CD14-positive monocyte (primary cell): ENCODE results near the gene UGT8. TPM values are rescaled to one million over a fixed set of nuclear protein-coding genes. Genes with fewer than 3 reads are reported as not detected.

Experiments
- DNase-seq, 3 donors: peaks; one replicate each; pipeline ENCODE4 v3.0.0-alpha.2; 2011 to 2022
- H2AFZ ChIP-seq: 2 replicates; pipeline ENCODE4 v1.6.0; 2012; ENCODE audit warnings: mild to moderate bottlenecking, low read depth, low read length, inconsistent platforms; ENCODE audit not compliant: insufficient read depth, poor library complexity, severe bottlenecking
- H3K27ac ChIP-seq, 2 donors: 1 replicate in 1 of 2; 2 replicates in 1 of 2; pipeline ENCODE4 v1.5.1; 2012 to 2013; ENCODE audit warnings: low read length in 2 of 2, control low read depth in 1 of 2, inconsistent platforms in 1 of 2, low read depth in 1 of 2, mild to moderate bottlenecking in 1 of 2
- H3K27me3 ChIP-seq, 2 donors: one replicate each; pipeline versions ENCODE4 v1.6.0 to v1.6.1; 2011 to 2013; ENCODE audit warnings: low read length in 2 of 2; ENCODE audit not compliant: control insufficient read depth in 2 of 2, insufficient read depth in 2 of 2
- H3K36me3 ChIP-seq, 2 donors: replicated peaks in 1 of 2; 1 replicate in 1 of 2; 2 replicates in 1 of 2; pipeline versions ENCODE4 v1.5.1 to v1.6.1; 2012 to 2013; ENCODE audit warnings: low read length in 2 of 2, control low read depth in 1 of 2, inconsistent platforms in 1 of 2, mild to moderate bottlenecking in 1 of 2; ENCODE audit not compliant: insufficient read depth in 2 of 2, control insufficient read depth in 1 of 2
- H3K4me1 ChIP-seq, 2 donors: 1 replicate in 1 of 2; 2 replicates in 1 of 2; pipeline versions ENCODE4 v1.5.1 to v1.6.1; 2012 to 2013; ENCODE audit warnings: low read length in 2 of 2, control low read depth in 1 of 2, inconsistent platforms in 1 of 2, mild to moderate bottlenecking in 1 of 2, moderate library complexity in 1 of 2; ENCODE audit not compliant: insufficient read depth in 2 of 2, control insufficient read depth in 1 of 2
- H3K4me2 ChIP-seq: replicated peaks from 2 replicates; pipeline ENCODE3; 2012; ENCODE audit warnings: low read length, moderate library complexity, mild to moderate bottlenecking; ENCODE audit not compliant: poor library complexity, severe bottlenecking; ENCODE audit errors: extremely low read depth
- H3K4me3 ChIP-seq, 3 experiments: fragments of 200-600 bp in 1 of 3; sonication (generic) in 1 of 3; replicated peaks in 1 of 3; 1 replicate in 2 of 3; 2 replicates in 1 of 3; pipeline ENCODE4 v1.5.1; 2011 to 2013; ENCODE audit warnings: low read length in 3 of 3, mild to moderate bottlenecking in 3 of 3, control low read depth in 2 of 3, low read depth in 2 of 3, inconsistent platforms in 1 of 3, moderate library complexity in 1 of 3
- H3K79me2 ChIP-seq: 2 replicates; pipeline ENCODE4 v1.6.0; 2012; ENCODE audit warnings: mild to moderate bottlenecking, control low read depth, inconsistent platforms, low read length, moderate library complexity; ENCODE audit not compliant: insufficient read depth
- H3K9ac ChIP-seq: 2 replicates; pipeline ENCODE4 v1.6.0; 2017; ENCODE audit warnings: low read length, mild to moderate bottlenecking; ENCODE audit not compliant: insufficient read depth, poor library complexity, severe bottlenecking
- H3K9me3 ChIP-seq, 2 donors: replicated peaks in 1 of 2; 1 replicate in 1 of 2; 2 replicates in 1 of 2; pipeline versions ENCODE4 v1.5.1 to v1.6.1; 2012 to 2013; ENCODE audit warnings: low read length in 2 of 2, control low read depth in 1 of 2; ENCODE audit not compliant: control insufficient read depth in 1 of 2, insufficient read depth in 1 of 2
- H4K20me1 ChIP-seq: 2 replicates; pipeline ENCODE4 v1.6.0; 2012; ENCODE audit warnings: mild to moderate bottlenecking, low read length, control low read depth, moderate library complexity; ENCODE audit not compliant: insufficient read depth
- H3K27ac Mint-ChIP-seq, 7 donors: one replicate each; pipeline ENCODE4 v1.8.0; 2020; ENCODE audit warnings: mild to moderate bottlenecking in 7 of 7, mixed read lengths in 7 of 7, moderate library complexity in 6 of 7, inconsistent platforms in 2 of 7
- H3K27me3 Mint-ChIP-seq, 3 donors: one replicate each; pipeline ENCODE4 v1.8.0; 2021 to 2022; ENCODE audit warnings: low read depth in 3 of 3, mild to moderate bottlenecking in 3 of 3, mixed read lengths in 3 of 3, moderate library complexity in 3 of 3, inconsistent platforms in 1 of 3
- H3K36me3 Mint-ChIP-seq, 2 donors: one replicate each; pipeline ENCODE4 v1.8.0; 2020; ENCODE audit warnings: mixed read lengths in 2 of 2, inconsistent platforms in 1 of 2, mild to moderate bottlenecking in 1 of 2
- H3K4me1 Mint-ChIP-seq: one replicate; pipeline ENCODE4 v1.8.0; 2020; ENCODE audit warnings: mild to moderate bottlenecking, mixed read lengths
- H3K4me3 Mint-ChIP-seq, 2 donors: one replicate each; pipeline ENCODE4 v1.8.0; 2020; ENCODE audit warnings: mild to moderate bottlenecking in 2 of 2, mixed read lengths in 2 of 2, moderate library complexity in 1 of 2
- H3K9me3 Mint-ChIP-seq, 7 donors: one replicate each; pipeline ENCODE4 v1.8.0; 2020 to 2022; ENCODE audit warnings: mixed read lengths in 7 of 7, mild to moderate bottlenecking in 6 of 7, moderate library complexity in 6 of 7, inconsistent platforms in 2 of 7
- WGBS: methylation state at CpG from one replicate; pipeline ENCODE4 v1.1.5; 2013; ENCODE audit warnings: missing lambda C conversion rate; ENCODE audit not compliant: insufficient coverage; 5-methylcytosine and 5-hydroxymethylcytosine counted together
- intact Hi-C, 2 donors: fragments of 100-400 bp; cut with micrococcal nuclease; formaldehyde crosslinking; loops; one replicate each; pipeline versions ENCODE4 v1.15.0 to v1.15.1; 2023
- polyA plus RNA-seq, 3 donors: library from polyadenylated mRNA; depleted of rRNA in 1 of 3; unstranded in 2 of 3; stranded (reverse) in 1 of 3; fragments of 300-500 nt in 2 of 3; fragments of >200 nt in 1 of 3; fragmentation: Illumina TruSeq in 2 of 3; gene quantifications; 1 replicate in 2 of 3; 2 replicates in 1 of 3; pipeline ENCODE4 v1.2.3, GENCODE V29; 2012 to 2021
- TF ChIP-seq, protein P1 (sequence below): fragments of 200-600 bp; IDR thresholded peaks from one replicate; pipeline ENCODE4 v1.8.0; 2022; ENCODE audit warnings: antibody characterized with exemption, mild to moderate bottlenecking

UGT8 gene
- polyA plus RNA-seq, 3 donors: not detected

DNA sequence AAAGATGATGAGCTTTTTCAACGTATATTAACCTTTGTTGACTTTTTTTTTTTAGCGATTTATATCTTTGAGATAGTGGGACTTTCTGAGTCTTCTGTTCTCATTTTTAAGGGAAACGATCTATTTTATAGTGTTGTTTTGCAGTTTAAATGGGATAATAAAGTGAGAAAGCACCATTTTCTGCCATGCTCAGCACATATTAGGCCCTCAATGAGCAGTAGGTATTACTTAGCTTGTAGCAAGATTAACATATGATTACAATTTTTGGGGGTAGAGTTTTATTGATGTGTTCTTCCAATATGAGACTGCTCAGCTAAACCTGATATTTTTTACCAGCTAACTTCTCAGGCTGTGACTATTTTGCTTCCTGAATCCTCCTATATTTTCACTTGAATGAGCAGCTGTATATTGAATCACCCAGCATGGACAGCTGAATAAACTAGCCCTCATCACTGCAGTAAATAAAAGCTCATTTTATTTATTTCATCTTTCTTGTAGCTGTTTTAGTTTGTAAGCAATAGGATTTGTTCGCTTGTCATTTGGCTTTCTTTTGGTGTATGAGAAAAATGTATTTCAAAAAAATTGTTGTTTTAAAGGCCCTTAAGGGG, 43.7 kb downstream of the UGT8 start:
- WGBS: no CpG with 5 or more reads among the region's 4 CpGs
- H3K27ac ChIP-seq: no peak overlapping the region
- H3K4me1 ChIP-seq: no peaks in the 10 kb centered on the region
- H3K9me3 Mint-ChIP-seq: peaks cover 0 to 6% (median 0%) of the 10 kb centered on the region in 7 donors
- no peak for DNase-seq
- no peaks in the 10 kb centered on the region for H3K79me2 ChIP-seq
- no peak overlapping the region for H3K4me3 ChIP-seq
- intact Hi-C loops: no loop called here
- H4K20me1 ChIP-seq: no peaks in the 10 kb centered on the region
- TF ChIP-seq, protein P1, sequence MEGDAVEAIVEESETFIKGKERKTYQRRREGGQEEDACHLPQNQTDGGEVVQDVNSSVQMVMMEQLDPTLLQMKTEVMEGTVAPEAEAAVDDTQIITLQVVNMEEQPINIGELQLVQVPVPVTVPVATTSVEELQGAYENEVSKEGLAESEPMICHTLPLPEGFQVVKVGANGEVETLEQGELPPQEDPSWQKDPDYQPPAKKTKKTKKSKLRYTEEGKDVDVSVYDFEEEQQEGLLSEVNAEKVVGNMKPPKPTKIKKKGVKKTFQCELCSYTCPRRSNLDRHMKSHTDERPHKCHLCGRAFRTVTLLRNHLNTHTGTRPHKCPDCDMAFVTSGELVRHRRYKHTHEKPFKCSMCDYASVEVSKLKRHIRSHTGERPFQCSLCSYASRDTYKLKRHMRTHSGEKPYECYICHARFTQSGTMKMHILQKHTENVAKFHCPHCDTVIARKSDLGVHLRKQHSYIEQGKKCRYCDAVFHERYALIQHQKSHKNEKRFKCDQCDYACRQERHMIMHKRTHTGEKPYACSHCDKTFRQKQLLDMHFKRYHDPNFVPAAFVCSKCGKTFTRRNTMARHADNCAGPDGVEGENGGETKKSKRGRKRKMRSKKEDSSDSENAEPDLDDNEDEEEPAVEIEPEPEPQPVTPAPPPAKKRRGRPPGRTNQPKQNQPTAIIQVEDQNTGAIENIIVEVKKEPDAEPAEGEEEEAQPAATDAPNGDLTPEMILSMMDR: no peak
- H3K4me3 Mint-ChIP-seq: no peak overlapping the region
- no peak overlapping the region for H3K27ac Mint-ChIP-seq
- H3K9me3 ChIP-seq: no peaks in the 10 kb centered on the region
- H2AFZ ChIP-seq: no peak overlapping the region
- no peak overlapping the region for H3K4me2 ChIP-seq
- no peaks in the 10 kb centered on the region for H3K27me3 ChIP-seq
- H3K9ac ChIP-seq: no peak overlapping the region
- no peaks in the 10 kb centered on the region for H3K27me3 Mint-ChIP-seq
- no peaks in the 10 kb centered on the region for H3K36me3 Mint-ChIP-seq
- no peaks in the 10 kb centered on the region for H3K36me3 ChIP-seq
- H3K4me1 Mint-ChIP-seq: no peaks in the 10 kb centered on the region

DNA sequence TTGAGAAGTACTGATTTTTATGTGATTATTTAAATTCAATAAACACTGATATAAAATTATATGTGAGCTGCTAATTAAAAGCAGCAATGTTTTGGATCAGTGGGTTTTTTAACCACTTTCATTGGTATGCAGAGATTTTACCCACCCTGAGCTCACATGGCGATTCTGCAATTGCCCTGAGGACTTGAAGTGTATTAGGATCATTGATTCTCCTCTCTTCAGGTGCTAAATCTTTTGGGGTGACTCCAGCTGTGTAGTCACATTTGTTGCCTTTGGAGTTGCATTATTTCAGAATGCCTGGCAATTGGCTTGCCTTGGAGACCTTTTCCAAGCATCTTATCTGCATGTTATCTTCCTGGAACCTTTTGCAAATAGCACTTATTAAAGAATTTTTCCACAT, 51.3 kb downstream of the UGT8 start:
- H3K4me1 Mint-ChIP-seq: no peaks in the 10 kb centered on the region
- no peaks in the 10 kb centered on the region for H4K20me1 ChIP-seq
- H2AFZ ChIP-seq: no peak overlapping the region
- no peak for DNase-seq
- TF ChIP-seq, protein P1: no peak
- H3K27me3 Mint-ChIP-seq: no peaks in the 10 kb centered on the region
- H3K9ac ChIP-seq: no peak overlapping the region
- no peaks in the 10 kb centered on the region for H3K36me3 ChIP-seq
- H3K4me3 Mint-ChIP-seq: no peak overlapping the region
- intact Hi-C loops: no loop called here
- no peak overlapping the region for H3K4me2 ChIP-seq
- 83% methylated on average over 1 of the region's 1 CpG for WGBS
- H3K9me3 ChIP-seq: no peaks in the 10 kb centered on the region
- H3K27me3 ChIP-seq: no peaks in the 10 kb centered on the region
- no peaks in the 10 kb centered on the region for H3K79me2 ChIP-seq
- no peak overlapping the region for H3K27ac ChIP-seq
- no peaks in the 10 kb centered on the region for H3K4me1 ChIP-seq
- H3K4me3 ChIP-seq: no peak overlapping the region
- no peak overlapping the region for H3K27ac Mint-ChIP-seq
- H3K9me3 Mint-ChIP-seq: no peaks in the 10 kb centered on the region
- H3K36me3 Mint-ChIP-seq: no peaks in the 10 kb centered on the region
